K562 (cell line): ENCODE results near the gene MYO3B. TPM values are rescaled to one million over a fixed set of nuclear protein-coding genes. Genes with fewer than 3 reads are reported as not detected.

Experiments used
- BRD9 ChIP-seq: fragments of 450-650 bp; IDR thresholded peaks from 2 replicates; pipeline ENCODE4 v1.6.1; 2018; ENCODE audit warnings: low read depth; ENCODE audit not compliant: partially characterized antibody
- CBX5 ChIP-seq: IDR thresholded peaks from 2 replicates; pipeline ENCODE4 v1.6.1; 2014; ENCODE audit warnings: low read depth, borderline replicate concordance
- ELF2 ChIP-seq: fragments of 250-450 bp; sonication (Bioruptor Pico); IDR thresholded peaks from 2 replicates; pipeline ENCODE4 v1.5.0; 2021; ENCODE audit warnings: mild to moderate bottlenecking
- EP300 ChIP-seq: IDR thresholded peaks from 2 replicates; pipeline ENCODE4 v1.6.1; 2012; ENCODE audit warnings: low read length, improper control_type of control experiment
- ETV6 ChIP-seq, 3 experiments: fragments of 150-350 bp in 1 of 3; sonication (generic) in 1 of 3; formaldehyde crosslinking in 1 of 3; IDR thresholded peaks; 2 replicates each; pipeline versions ENCODE4 v1.6.1 to v1.8.0; 2014 to 2022; ENCODE audit warnings: borderline replicate concordance in 2 of 3, low read depth in 2 of 3, antibody characterized with exemption in 1 of 3, low read length in 1 of 3, mild to moderate bottlenecking in 1 of 3, missing genetic modification reagents in 1 of 3
- GABPB1 ChIP-seq: sonication (generic); formaldehyde crosslinking; IDR thresholded peaks from 2 replicates; pipeline ENCODE4 v1.8.0; 2022; ENCODE audit warnings: mild to moderate bottlenecking, missing genetic modification reagents
- GATA2 ChIP-seq: sonication (generic); formaldehyde crosslinking; IDR thresholded peaks from 2 replicates; pipeline ENCODE4 v1.4.0; 2020; ENCODE audit warnings: mild to moderate bottlenecking, missing genetic modification reagents
- KDM1A ChIP-seq, 2 experiments: fragments of 450-650 bp; IDR thresholded peaks; 2 replicates each; pipeline ENCODE4 v1.6.1; 2016; ENCODE audit warnings: mild to moderate bottlenecking in 2 of 2
- NFXL1 ChIP-seq: fragments of 450-650 bp; formaldehyde crosslinking; IDR thresholded peaks from 2 replicates; pipeline ENCODE4 v1.4.0; 2021; ENCODE audit warnings: mild to moderate bottlenecking
- NR4A1 ChIP-seq, 2 experiments: fragments of 250-450 bp in 1 of 2; fragments of 450-650 bp in 1 of 2; sonication (Bioruptor Pico) in 1 of 2; IDR thresholded peaks; 2 replicates each; pipeline versions ENCODE4 v1.4.0 to v1.6.1; 2016 to 2020; ENCODE audit warnings: mild to moderate bottlenecking in 2 of 2, missing compliant biosample characterization in 1 of 2, missing genetic modification characterization in 1 of 2, moderate library complexity in 1 of 2
- PYGO2 ChIP-seq: fragments of 450-650 bp; IDR thresholded peaks from 2 replicates; pipeline ENCODE4 v1.6.1; 2016; ENCODE audit warnings: mild to moderate bottlenecking, missing genetic modification characterization, moderate library complexity, missing compliant biosample characterization
- TEAD4 ChIP-seq, 2 experiments: sonication (generic) in 1 of 2; formaldehyde crosslinking in 1 of 2; IDR thresholded peaks; 2 replicates each; pipeline versions ENCODE4 v1.6.1 to v1.8.0; 2012 to 2022; ENCODE audit warnings: borderline replicate concordance in 1 of 2, inconsistent platforms in 1 of 2, low read length in 1 of 2, mild to moderate bottlenecking in 1 of 2, missing genetic modification reagents in 1 of 2
- ZBED1 ChIP-seq: IDR thresholded peaks from 2 replicates; pipeline ENCODE4 v1.6.1; 2014
- ZNF589 ChIP-seq: fragments of 200-800 bp; sonication (Bioruptor generic); IDR thresholded peaks from 2 replicates; pipeline ENCODE4 v1.6.1; 2016; ENCODE audit warnings: low read depth, missing genetic modification characterization, missing compliant biosample characterization
- ZNF76 ChIP-seq: fragments of 250-450 bp; sonication (Bioruptor Pico); IDR thresholded peaks from 2 replicates; pipeline ENCODE4 v1.4.0; 2020; ENCODE audit warnings: mild to moderate bottlenecking, moderate library complexity, borderline replicate concordance
- polyA plus RNA-seq, 8 experiments: library from polyadenylated mRNA; depleted of rRNA in 4 of 8; stranded (reverse) in 5 of 8; unstranded in 3 of 8; fragments of >200 nt; fragmentation: Nextera tagmentation in 2 of 8; fragmentation: Illumina TruSeq in 1 of 8; extraction: Ambion mirVana in 2 of 8; extraction: Trizol in 1 of 8; gene quantifications; 2 replicates each; pipeline versions ENCODE4 v1.2.1 to v1.2.3, GENCODE V29; 2011 to 2014; ENCODE audit warnings: inconsistent platforms in 1 of 8, missing spikeins in 1 of 8
- total RNA-seq, 7 experiments: library from RNA; depleted of rRNA in 6 of 7; stranded (reverse); fragments of >200 nt in 6 of 7; fragmentation: Illumina TruSeq in 2 of 7; extraction: Trizol in 2 of 7; gene quantifications; 2 replicates each; pipeline versions ENCODE4 v1.2.1 to v1.2.3, GENCODE V29; 2011 to 2021; ENCODE audit warnings: low replicate concordance in 1 of 7
- TF ChIP-seq, protein P1 (sequence below): fragments of 200-800 bp; sonication (Bioruptor generic); IDR thresholded peaks from 2 replicates; pipeline ENCODE4 v1.6.1; 2016; ENCODE audit warnings: missing genetic modification characterization, missing compliant biosample characterization
- TF ChIP-seq, protein P2 (sequence below): fragments of 450-650 bp; IDR thresholded peaks from 2 replicates; pipeline ENCODE4 v1.6.1; 2016; ENCODE audit warnings: antibody characterized with exemption
- TF ChIP-seq, protein P3 (sequence below): fragments of 450-650 bp; formaldehyde crosslinking; IDR thresholded peaks from 2 replicates; pipeline ENCODE4 v1.4.0; 2022; ENCODE audit warnings: mild to moderate bottlenecking, moderate library complexity

Gene MYO3B
- total and polyA plus RNA-seq, 9 of the 15 experiments (the other 6 are each of a cell fraction or from before 2014, with no cell fraction given): 2.7 to 6.5 (median 3.6) TPM

DNA sequence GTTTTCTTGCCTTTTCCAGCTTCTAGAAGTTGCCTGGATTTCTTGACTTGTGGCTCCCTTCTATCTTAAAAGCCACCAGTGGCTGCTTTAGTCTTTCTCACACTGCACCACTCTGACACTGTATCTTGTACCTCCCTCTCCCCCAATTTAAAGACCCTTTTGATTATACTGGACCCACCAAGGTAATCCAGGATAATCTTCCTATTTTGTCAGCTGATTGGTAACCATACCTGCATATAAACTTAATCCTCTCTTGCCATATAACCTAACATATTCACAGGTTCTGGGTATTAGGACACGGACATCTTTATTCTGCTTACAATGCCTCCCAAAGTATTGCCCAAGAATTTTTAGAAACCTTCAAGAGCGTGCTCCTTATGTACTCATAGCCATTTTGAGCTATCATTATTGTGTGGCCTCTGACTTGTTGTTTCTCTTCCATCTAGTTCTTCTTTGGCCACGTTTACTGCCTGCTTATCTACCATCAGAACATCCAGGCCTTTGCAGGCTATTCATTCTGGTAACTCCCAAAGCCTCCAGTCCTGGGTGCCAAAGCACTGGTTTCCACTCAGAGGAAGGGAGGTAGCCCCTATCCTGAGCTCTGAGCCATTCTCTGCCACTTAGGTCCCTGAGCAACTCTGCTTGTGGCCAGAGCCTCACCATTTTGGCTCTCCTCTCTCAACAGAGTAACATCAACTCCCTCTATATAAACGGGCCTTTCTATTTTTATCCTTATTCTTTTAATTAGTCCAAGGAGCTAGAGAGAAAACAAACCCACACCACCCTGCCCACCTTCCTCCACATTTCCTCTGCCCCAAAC, 70.8 kb downstream of the MYO3B start (continued):
- TF ChIP-seq, protein P1, sequence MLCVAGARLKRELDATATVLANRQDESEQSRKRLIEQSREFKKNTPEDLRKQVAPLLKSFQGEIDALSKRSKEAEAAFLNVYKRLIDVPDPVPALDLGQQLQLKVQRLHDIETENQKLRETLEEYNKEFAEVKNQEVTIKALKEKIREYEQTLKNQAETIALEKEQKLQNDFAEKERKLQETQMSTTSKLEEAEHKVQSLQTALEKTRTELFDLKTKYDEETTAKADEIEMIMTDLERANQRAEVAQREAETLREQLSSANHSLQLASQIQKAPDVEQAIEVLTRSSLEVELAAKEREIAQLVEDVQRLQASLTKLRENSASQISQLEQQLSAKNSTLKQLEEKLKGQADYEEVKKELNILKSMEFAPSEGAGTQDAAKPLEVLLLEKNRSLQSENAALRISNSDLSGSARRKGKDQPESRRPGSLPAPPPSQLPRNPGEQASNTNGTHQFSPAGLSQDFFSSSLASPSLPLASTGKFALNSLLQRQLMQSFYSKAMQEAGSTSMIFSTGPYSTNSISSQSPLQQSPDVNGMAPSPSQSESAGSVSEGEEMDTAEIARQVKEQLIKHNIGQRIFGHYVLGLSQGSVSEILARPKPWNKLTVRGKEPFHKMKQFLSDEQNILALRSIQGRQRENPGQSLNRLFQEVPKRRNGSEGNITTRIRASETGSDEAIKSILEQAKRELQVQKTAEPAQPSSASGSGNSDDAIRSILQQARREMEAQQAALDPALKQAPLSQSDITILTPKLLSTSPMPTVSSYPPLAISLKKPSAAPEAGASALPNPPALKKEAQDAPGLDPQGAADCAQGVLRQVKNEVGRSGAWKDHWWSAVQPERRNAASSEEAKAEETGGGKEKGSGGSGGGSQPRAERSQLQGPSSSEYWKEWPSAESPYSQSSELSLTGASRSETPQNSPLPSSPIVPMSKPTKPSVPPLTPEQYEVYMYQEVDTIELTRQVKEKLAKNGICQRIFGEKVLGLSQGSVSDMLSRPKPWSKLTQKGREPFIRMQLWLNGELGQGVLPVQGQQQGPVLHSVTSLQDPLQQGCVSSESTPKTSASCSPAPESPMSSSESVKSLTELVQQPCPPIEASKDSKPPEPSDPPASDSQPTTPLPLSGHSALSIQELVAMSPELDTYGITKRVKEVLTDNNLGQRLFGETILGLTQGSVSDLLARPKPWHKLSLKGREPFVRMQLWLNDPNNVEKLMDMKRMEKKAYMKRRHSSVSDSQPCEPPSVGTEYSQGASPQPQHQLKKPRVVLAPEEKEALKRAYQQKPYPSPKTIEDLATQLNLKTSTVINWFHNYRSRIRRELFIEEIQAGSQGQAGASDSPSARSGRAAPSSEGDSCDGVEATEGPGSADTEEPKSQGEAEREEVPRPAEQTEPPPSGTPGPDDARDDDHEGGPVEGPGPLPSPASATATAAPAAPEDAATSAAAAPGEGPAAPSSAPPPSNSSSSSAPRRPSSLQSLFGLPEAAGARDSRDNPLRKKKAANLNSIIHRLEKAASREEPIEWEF (CRISPR knock-in tag): 0 out of 2 replicates have a peak, but pooled peaks have one; percentile 65
- TF ChIP-seq ZNF76 (CRISPR knock-in tag) (peak; percentile 90; the same call in 1 of the 2 replicates), EP300 (0 out of 2 replicates have a peak, but pooled peaks have one; percentile 13), KDM1A (IDR thresholded peaks at IDR 0.05) (no peak), TEAD4 (IDR thresholded peaks at IDR 0.05; ENCODE audit: low read length) (no peak), TEAD4 (CRISPR knock-in tag; IDR thresholded peaks at IDR 0.05; ENCODE audit: borderline replicate concordance) (no peak), CBX5 (no peak), BRD9 (no peak), ELF2 (peak; percentile 61), GATA2 (CRISPR knock-in tag) (0 out of 2 replicates have a peak, but pooled peaks have one; percentile 56), PYGO2 (tag) (peak; percentile 75), NR4A1 (CRISPR knock-in tag; IDR thresholded peaks at IDR 0.05) (peak; percentile 95; the same call in 1 of the 2 replicates), NR4A1 (tag; IDR thresholded peaks at IDR 0.05) (peak; percentile 95), ZNF589 (CRISPR knock-in tag) (peak; percentile 19), ZBED1 (no peak), ETV6 (IDR thresholded peaks at IDR 0.05; ENCODE audit: borderline replicate concordance in 1 of 2, low read depth in 2 of 2, low read length in 1 of 2) (no peak), ETV6 (CRISPR knock-in tag; IDR thresholded peaks at IDR 0.05; ENCODE audit: borderline replicate concordance) (no peak), GABPB1 (CRISPR knock-in tag) (no peak), NFXL1 (CRISPR knock-in tag) (peak; percentile 7; the same call in 1 of the 2 replicates)
- TF ChIP-seq, protein P2, sequence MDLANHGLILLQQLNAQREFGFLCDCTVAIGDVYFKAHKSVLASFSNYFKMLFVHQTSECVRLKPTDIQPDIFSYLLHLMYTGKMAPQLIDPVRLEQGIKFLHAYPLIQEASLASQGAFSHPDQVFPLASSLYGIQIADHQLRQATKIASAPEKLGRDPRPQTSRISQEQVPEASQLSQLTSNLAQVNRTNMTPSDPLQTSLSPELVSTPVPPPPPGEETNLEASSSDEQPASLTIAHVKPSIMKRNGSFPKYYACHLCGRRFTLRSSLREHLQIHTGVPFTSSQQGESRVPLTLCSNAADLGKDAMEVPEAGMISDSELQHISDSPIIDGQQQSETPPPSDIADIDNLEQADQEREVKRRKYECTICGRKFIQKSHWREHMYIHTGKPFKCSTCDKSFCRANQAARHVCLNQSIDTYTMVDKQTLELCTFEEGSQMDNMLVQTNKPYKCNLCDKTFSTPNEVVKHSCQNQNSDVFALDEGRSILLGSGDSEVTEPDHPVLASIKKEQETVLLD: no peak
- TF ChIP-seq, protein P3, sequence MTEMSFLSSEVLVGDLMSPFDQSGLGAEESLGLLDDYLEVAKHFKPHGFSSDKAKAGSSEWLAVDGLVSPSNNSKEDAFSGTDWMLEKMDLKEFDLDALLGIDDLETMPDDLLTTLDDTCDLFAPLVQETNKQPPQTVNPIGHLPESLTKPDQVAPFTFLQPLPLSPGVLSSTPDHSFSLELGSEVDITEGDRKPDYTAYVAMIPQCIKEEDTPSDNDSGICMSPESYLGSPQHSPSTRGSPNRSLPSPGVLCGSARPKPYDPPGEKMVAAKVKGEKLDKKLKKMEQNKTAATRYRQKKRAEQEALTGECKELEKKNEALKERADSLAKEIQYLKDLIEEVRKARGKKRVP (CRISPR knock-in tag): peak; percentile 64; the same call in 1 of the 2 replicates
